Measurements from ENCODE around the gene SWI5. TPM values are rescaled to one million over a fixed set of nuclear protein-coding genes. Genes with fewer than 3 reads are reported as not detected.

Gene SWI5
- total and polyA plus RNA-seq, 9 of the 15 experiments (the other 6 are each of a cell fraction or from before 2014, with no cell fraction given), result 62.8 to 133 (median 95.9) TPM

DNA sequence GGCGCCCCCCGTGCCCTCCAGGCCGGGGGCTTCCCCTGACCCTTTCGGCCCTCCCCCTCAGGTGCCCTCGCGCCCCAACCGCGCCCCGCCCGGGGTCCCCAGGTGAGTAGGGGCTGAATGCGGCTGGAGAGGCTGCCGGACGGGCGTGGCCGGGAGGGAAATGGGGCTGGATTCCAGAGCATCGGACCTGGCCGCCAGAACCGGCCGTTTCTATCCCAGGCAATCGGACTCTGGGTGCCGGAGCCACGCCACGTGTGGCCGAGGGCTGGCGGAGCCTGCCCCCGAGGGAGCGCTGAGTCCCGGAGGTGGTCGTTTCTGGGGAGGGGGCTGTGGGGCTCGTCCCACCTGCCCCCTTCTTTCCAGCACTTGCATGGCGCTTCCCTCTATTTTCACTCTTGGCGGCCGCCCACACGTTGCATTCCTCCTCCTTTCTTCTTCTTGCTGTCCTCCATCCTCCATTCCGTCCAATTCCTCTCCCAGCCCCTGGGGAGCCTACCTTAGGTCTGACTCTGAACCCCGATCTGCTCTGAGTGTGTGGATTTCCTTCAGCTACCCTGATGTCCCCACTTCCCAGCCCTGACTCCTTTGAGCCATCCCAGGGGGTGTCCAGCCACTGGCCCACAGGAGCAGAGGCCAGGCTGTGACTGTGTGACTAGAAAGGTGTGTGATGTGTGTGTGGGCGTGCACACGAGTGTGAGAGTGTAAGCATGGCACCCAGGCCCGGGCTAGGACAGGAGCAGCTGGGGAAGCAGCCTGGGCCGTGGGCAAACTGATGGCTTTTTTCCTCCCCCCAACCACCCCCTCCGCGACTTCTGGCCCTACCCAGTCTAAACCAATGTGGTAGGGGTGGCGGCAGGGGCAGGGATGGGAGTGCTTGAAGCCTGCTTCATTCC lies 25.0 kb upstream of the SWI5 start (continued):
- TF ChIP-seq GABPA (tag; conservative IDR thresholded peaks at IDR 0.05; ENCODE audit: low read depth) (no peak), CBX2 (IDR thresholded peaks at IDR 0.05; ENCODE audit: insufficient read depth, low read length, poor library complexity, severe bottlenecking) (no peak), ELF2 (CRISPR knock-in tag; IDR thresholded peaks at IDR 0.05) (no peak), CEBPG (CRISPR knock-in tag; IDR thresholded peaks at IDR 0.05) (no peak), CEBPG (tag; conservative IDR thresholded peaks at IDR 0.05 in 1 of 2, IDR thresholded peaks at IDR 0.05 in 1 of 2) (no peak), ZNF717 (CRISPR knock-in tag; IDR thresholded peaks at IDR 0.05) (no peak), KAT2B (IDR thresholded peaks at IDR 0.05; ENCODE audit: low read depth, low read length) (no peak), CHD1 (IDR thresholded peaks at IDR 0.05; ENCODE audit: low read length) (peak; percentile 52), THRAP3 (IDR thresholded peaks at IDR 0.05; ENCODE audit: borderline replicate concordance) (no peak), ZSCAN32 (CRISPR knock-in tag; IDR thresholded peaks at IDR 0.05) (no peak), PHF8 (IDR thresholded peaks at IDR 0.05; ENCODE audit: borderline replicate concordance, low read length) (no peak), GATAD2B (IDR thresholded peaks at IDR 0.05; ENCODE audit: borderline replicate concordance) (no peak), MTA2 (IDR thresholded peaks at IDR 0.05; ENCODE audit: low read depth) (no peak), CBFA2T2 (conservative IDR thresholded peaks at IDR 0.05) (no peak), RB1 (IDR thresholded peaks at IDR 0.05; ENCODE audit: low read depth) (no peak), PPARD (CRISPR knock-in tag; IDR thresholded peaks at IDR 0.05) (no peak), CBFA2T3 (IDR thresholded peaks at IDR 0.05) (no peak), FOSL1 (tag; conservative IDR thresholded peaks at IDR 0.05) (no peak), TEAD2 (tag; IDR thresholded peaks at IDR 0.05) (no peak), BRCA1 (IDR thresholded peaks at IDR 0.05) (no peak), BRCA1 (CRISPR knock-in tag; IDR thresholded peaks at IDR 0.05) (no peak), PHB (CRISPR knock-in tag; IDR thresholded peaks at IDR 0.05) (no peak)
- TF ChIP-seq, protein P1, sequence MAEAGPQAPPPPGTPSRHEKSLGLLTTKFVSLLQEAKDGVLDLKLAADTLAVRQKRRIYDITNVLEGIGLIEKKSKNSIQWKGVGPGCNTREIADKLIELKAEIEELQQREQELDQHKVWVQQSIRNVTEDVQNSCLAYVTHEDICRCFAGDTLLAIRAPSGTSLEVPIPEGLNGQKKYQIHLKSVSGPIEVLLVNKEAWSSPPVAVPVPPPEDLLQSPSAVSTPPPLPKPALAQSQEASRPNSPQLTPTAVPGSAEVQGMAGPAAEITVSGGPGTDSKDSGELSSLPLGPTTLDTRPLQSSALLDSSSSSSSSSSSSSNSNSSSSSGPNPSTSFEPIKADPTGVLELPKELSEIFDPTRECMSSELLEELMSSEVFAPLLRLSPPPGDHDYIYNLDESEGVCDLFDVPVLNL (CRISPR knock-in tag; IDR thresholded peaks at IDR 0.05; ENCODE audit: low read depth), result no peak
- TF ChIP-seq, protein P2, sequence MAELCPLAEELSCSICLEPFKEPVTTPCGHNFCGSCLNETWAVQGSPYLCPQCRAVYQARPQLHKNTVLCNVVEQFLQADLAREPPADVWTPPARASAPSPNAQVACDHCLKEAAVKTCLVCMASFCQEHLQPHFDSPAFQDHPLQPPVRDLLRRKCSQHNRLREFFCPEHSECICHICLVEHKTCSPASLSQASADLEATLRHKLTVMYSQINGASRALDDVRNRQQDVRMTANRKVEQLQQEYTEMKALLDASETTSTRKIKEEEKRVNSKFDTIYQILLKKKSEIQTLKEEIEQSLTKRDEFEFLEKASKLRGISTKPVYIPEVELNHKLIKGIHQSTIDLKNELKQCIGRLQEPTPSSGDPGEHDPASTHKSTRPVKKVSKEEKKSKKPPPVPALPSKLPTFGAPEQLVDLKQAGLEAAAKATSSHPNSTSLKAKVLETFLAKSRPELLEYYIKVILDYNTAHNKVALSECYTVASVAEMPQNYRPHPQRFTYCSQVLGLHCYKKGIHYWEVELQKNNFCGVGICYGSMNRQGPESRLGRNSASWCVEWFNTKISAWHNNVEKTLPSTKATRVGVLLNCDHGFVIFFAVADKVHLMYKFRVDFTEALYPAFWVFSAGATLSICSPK (IDR thresholded peaks at IDR 0.05; ENCODE audit: borderline replicate concordance), result 0 out of 2 replicates have a peak, but pooled peaks have one; percentile 18
- TF ChIP-seq, protein P3, sequence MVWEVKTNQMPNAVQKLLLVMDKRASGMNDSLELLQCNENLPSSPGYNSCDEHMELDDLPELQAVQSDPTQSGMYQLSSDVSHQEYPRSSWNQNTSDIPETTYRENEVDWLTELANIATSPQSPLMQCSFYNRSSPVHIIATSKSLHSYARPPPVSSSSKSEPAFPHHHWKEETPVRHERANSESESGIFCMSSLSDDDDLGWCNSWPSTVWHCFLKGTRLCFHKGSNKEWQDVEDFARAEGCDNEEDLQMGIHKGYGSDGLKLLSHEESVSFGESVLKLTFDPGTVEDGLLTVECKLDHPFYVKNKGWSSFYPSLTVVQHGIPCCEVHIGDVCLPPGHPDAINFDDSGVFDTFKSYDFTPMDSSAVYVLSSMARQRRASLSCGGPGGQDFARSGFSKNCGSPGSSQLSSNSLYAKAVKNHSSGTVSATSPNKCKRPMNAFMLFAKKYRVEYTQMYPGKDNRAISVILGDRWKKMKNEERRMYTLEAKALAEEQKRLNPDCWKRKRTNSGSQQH (CRISPR knock-in tag; IDR thresholded peaks at IDR 0.05), result 0 out of 2 replicates have a peak, but pooled peaks have one; percentile 14
